HG03095 (cell line): Measurements from ENCODE around the gene ORM1.

Experiments used
- ATAC-seq: cut with Tn5 transposase; IDR thresholded peaks from one replicate; pipeline ENCODE4 v1.9.1; 2021; ENCODE audit warnings: moderate library complexity; ENCODE audit not compliant: unreplicated experiment

Gene ORM1

GRCh38 chr9:114341152-114341830, 18.4 kb downstream of the ORM1 start:
- no peak for ATAC-seq

- no peak for ATAC-seq
Measured at GRCh38 chr9:114341991-114342390, 19.1 kb downstream of the ORM1 start.

GRCh38 chr9:114342755-114343440, 20.0 kb downstream of the ORM1 start:
- no peak for ATAC-seq

- no peak for ATAC-seq
Measured at GRCh38 chr9:114343471-114344187, 20.7 kb downstream of the ORM1 start.

GRCh38 chr9:114344188-114344566, 21.3 kb downstream of the ORM1 start:
- ATAC-seq, result no peak

GRCh38 chr9:114344692-114345091, 21.8 kb downstream of the ORM1 start:
- no peak for ATAC-seq

- no peak for ATAC-seq
Measured at GRCh38 chr9:114345493-114346065, 22.7 kb downstream of the ORM1 start.

GRCh38 chr9:114346146-114346545, 23.2 kb downstream of the ORM1 start:
- no peak for ATAC-seq

GRCh38 chr9:114347675-114348074, 24.8 kb downstream of the ORM1 start:
- no peak for ATAC-seq

- ATAC-seq, result no peak
Measured at GRCh38 chr9:114348261-114348905, 25.5 kb downstream of the ORM1 start.

- ATAC-seq, result peak; percentile 86
Measured at GRCh38 chr9:114348906-114349482, 26.1 kb downstream of the ORM1 start.

- no peak for ATAC-seq
Measured at GRCh38 chr9:114349713-114350480, 27.0 kb downstream of the ORM1 start.

GRCh38 chr9:114350636-114351401, 27.9 kb downstream of the ORM1 start:
- no peak for ATAC-seq

GRCh38 chr9:114351932-114352331, 29.0 kb downstream of the ORM1 start:
- no peak for ATAC-seq

- ATAC-seq, result no peak
Measured at GRCh38 chr9:114355821-114356220, 32.9 kb downstream of the ORM1 start.

GRCh38 chr9:114356792-114357191, 33.9 kb downstream of the ORM1 start:
- ATAC-seq, result no peak

GRCh38 chr9:114357360-114357759, 34.5 kb downstream of the ORM1 start:
- ATAC-seq, result no peak

GRCh38 chr9:114357911-114358328, 35.0 kb downstream of the ORM1 start:
- ATAC-seq, result no peak

- ATAC-seq, result no peak
Measured at GRCh38 chr9:114359801-114360200, 36.9 kb downstream of the ORM1 start.
